ENCODE data around the gene C16orf78. TPM values are rescaled to one million over a fixed set of nuclear protein-coding genes. Genes with fewer than 3 reads are reported as not detected.

Gene C16orf78
- total and polyA plus RNA-seq, 2 of the 8 experiments (the other 6 are each of a cell fraction or from before 2014, with no cell fraction given), result not detected

DNA sequence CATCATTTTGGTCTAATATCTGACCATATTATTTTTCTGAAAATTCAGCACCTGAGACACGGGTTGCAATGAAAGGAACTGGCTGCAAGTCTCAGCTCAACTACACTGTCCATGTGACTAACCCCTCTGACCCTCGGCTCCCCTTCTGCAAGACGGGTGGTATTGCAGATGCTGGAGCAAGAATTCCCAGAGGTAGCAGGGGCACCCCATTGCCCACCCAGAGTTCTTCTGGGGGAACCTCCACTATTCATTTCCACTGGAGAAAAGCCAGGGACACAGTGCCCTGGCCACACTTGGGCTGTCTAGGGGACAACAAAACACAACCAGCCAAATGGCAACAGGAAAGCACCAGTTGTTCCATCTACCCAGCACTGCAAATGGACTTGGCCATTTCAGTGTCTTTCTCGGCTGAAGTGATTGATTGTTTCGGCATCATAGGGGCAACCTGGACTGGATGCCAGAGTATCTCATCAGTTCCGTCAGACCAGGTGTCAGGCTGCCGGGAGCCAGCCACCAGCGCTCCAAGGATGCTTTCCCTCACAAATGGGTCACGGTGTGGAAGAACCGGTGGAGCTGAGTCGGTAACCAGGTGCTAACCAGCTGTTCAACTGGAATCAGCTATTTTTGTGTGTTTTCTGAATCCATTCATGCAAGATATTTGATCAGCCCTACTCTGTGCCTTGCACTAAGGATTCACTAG lies 58.1 kb downstream of the C16orf78 start:
- no peak overlapping the region for H3K4me3 ChIP-seq (ENCODE audit: extremely low read depth in 1 of 4, insufficient read depth in 2 of 4, low read depth in 3 of 4, low read length in 4 of 4)
- no peak overlapping the region for H2BK15ac ChIP-seq (ENCODE audit: low read length)
- H4K8ac ChIP-seq (ENCODE audit: extremely low read depth, insufficient read depth, low read length), result no peak overlapping the region
- no peak overlapping the region for H3K18ac ChIP-seq (ENCODE audit: extremely low read depth, low read length)
- no peak overlapping the region for H3K4ac ChIP-seq (replicated peaks; ENCODE audit: insufficient read length, low read depth, low read length)
- no peak overlapping the region for H2BK20ac ChIP-seq (ENCODE audit: low read length)
- H3K9ac ChIP-seq (replicated peaks in 1 of 4; ENCODE audit: extremely low read depth in 1 of 4, low read depth in 3 of 4, low read length in 3 of 4), result no peak overlapping the region
- 91% methylated on average over 11 of the region's 11 CpGs; no CpG with 5 or more reads in 1 of the 2 experiments for WGBS, 2 experiments (ENCODE audit: extremely low coverage in 1 of 2, insufficient coverage in 1 of 2, insufficient read length in 1 of 2, insufficient replicate concordance in 2 of 2, low coverage in 1 of 2, low lambda C conversion rate in 2 of 2, missing lambda C conversion rate in 1 of 2)
- no peaks in the 10 kb centered on the region for H3K36me3 ChIP-seq (ENCODE audit: control insufficient read depth in 2 of 4, insufficient read depth in 4 of 4, low read length in 3 of 4)
- H3K14ac ChIP-seq (ENCODE audit: insufficient read length), result no peak overlapping the region
- no peaks in the 10 kb centered on the region; the same call in 1 of the 2 replicates for H3K23me2 ChIP-seq (ENCODE audit: low read depth, low read length)
- no peaks in the 10 kb centered on the region for H3K79me2 ChIP-seq (ENCODE audit: control insufficient read depth in 1 of 2, insufficient read depth in 2 of 2, low read length in 2 of 2)
- no peak for DNase-seq (ENCODE audit: low read depth in 1 of 2, low spot score in 2 of 2)
- no peak overlapping the region for H2BK12ac ChIP-seq (ENCODE audit: low read depth, low read length)
- peaks cover 2 to 4% of the 10 kb centered on the region in 2 experiments; a peak in 1 of 4 replicates for H3K9me3 ChIP-seq (ENCODE audit: insufficient read depth in 2 of 2, low read depth in 1 of 2, low read length in 1 of 2)
- TF ChIP-seq FOSL1 (IDR thresholded peaks at IDR 0.05; ENCODE audit: insufficient read depth, low read depth, low read length), result no peak
- no peak for TF ChIP-seq PHF8 (conservative IDR thresholded peaks at IDR 0.05; ENCODE audit: low read depth, low read length)
- TF ChIP-seq, protein P1, sequence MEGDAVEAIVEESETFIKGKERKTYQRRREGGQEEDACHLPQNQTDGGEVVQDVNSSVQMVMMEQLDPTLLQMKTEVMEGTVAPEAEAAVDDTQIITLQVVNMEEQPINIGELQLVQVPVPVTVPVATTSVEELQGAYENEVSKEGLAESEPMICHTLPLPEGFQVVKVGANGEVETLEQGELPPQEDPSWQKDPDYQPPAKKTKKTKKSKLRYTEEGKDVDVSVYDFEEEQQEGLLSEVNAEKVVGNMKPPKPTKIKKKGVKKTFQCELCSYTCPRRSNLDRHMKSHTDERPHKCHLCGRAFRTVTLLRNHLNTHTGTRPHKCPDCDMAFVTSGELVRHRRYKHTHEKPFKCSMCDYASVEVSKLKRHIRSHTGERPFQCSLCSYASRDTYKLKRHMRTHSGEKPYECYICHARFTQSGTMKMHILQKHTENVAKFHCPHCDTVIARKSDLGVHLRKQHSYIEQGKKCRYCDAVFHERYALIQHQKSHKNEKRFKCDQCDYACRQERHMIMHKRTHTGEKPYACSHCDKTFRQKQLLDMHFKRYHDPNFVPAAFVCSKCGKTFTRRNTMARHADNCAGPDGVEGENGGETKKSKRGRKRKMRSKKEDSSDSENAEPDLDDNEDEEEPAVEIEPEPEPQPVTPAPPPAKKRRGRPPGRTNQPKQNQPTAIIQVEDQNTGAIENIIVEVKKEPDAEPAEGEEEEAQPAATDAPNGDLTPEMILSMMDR (IDR thresholded peaks at IDR 0.05; ENCODE audit: control extremely low read depth in 1 of 3, insufficient read depth in 1 of 3, low read depth in 1 of 3, low read length in 3 of 3), result peak in 2 of 3 experiments; percentile 2 to 22; a peak in 2 of 4 replicates
- H3K56ac ChIP-seq (replicated peaks; ENCODE audit: insufficient read length, low read depth, low read length), result no peak overlapping the region
- H3K4me2 ChIP-seq (ENCODE audit: insufficient read depth in 1 of 2, low read depth in 2 of 2, low read length in 2 of 2), result no peak overlapping the region
- no peak overlapping the region for H4K91ac ChIP-seq (replicated peaks; ENCODE audit: insufficient read length, low read length)
- FAIRE-seq, result no peak
- POLR2A ChIA-PET (ENCODE audit: partially characterized antibody), result no interaction called here
- no peak overlapping the region for H2AFZ ChIP-seq (ENCODE audit: low read length)
- no peak overlapping the region for H3K23ac ChIP-seq (ENCODE audit: insufficient read length)
- CTCF ChIA-PET (ENCODE audit: partially characterized antibody), result interaction anchor here (1.0 to 5.2 kb wide), 8 partner anchors 9 to 119 kb away, joined by 3 to 21 read pairs (median 4); no protein-coding TSS in a partner anchor
- no peaks in the 10 kb centered on the region for H3K79me1 ChIP-seq (ENCODE audit: low read depth, low read length)
- no peak overlapping the region for H2BK120ac ChIP-seq (replicated peaks; ENCODE audit: low read depth, low read length)
- no peaks in the 10 kb centered on the region for H3K4me1 ChIP-seq (replicated peaks in 1 of 4; ENCODE audit: control insufficient read depth in 3 of 4, insufficient read depth in 4 of 4, low read length in 3 of 4)
- H4K5ac ChIP-seq (ENCODE audit: insufficient read length, low read depth, low read length), result no peak overlapping the region
- no peaks in the 10 kb centered on the region for H4K20me1 ChIP-seq (replicated peaks in 1 of 2; ENCODE audit: control insufficient read depth in 1 of 2, insufficient read depth in 2 of 2, low read length in 2 of 2)
- H2AK5ac ChIP-seq (ENCODE audit: low read depth, low read length), result no peak overlapping the region
- no peaks in the 10 kb centered on the region for H3K27me3 ChIP-seq (replicated peaks in 1 of 4; ENCODE audit: control insufficient read depth in 3 of 4, extremely low read depth in 1 of 4, insufficient read depth in 3 of 4, low read length in 3 of 4)
- H2BK5ac ChIP-seq (ENCODE audit: low read depth, low read length), result no peak overlapping the region
- no peak overlapping the region for H3K27ac ChIP-seq (ENCODE audit: low read depth, low read length)
